Measurements from ENCODE around the gene FCRL6.

DNA sequence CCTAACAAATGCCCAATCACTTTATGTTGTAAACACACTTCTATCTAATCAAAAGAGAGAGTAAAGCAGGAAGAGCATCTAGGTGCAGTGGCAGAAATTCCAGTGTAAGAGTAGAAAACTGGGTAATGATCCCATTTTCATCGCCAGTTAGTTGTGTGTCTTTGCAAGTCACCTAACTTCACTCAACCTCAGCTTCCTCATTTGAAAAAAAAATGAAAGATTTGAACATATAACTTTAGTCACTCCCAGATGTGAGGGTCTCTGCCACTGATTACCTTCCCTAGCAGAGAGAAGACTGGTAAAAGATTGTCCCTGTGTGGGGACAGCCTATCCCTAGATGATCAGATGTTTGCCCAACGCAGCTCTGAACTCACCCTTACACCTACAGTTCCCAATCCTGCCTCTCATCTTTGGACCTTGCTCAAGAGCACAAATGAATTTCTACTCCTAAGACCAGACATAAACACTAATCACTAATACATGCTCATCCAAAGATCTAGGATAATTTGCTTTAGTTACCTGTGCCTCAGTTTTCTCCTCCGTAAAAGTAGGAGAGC is 46.6 kb upstream of the FCRL6 start:
- TF ChIP-seq, protein P1, sequence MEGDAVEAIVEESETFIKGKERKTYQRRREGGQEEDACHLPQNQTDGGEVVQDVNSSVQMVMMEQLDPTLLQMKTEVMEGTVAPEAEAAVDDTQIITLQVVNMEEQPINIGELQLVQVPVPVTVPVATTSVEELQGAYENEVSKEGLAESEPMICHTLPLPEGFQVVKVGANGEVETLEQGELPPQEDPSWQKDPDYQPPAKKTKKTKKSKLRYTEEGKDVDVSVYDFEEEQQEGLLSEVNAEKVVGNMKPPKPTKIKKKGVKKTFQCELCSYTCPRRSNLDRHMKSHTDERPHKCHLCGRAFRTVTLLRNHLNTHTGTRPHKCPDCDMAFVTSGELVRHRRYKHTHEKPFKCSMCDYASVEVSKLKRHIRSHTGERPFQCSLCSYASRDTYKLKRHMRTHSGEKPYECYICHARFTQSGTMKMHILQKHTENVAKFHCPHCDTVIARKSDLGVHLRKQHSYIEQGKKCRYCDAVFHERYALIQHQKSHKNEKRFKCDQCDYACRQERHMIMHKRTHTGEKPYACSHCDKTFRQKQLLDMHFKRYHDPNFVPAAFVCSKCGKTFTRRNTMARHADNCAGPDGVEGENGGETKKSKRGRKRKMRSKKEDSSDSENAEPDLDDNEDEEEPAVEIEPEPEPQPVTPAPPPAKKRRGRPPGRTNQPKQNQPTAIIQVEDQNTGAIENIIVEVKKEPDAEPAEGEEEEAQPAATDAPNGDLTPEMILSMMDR (IDR thresholded peaks at IDR 0.05; ENCODE audit: insufficient read depth, low read length, poor library complexity, severe bottlenecking) = no peak
- TF ChIP-seq EZH2phosphoT487 (conservative IDR thresholded peaks at IDR 0.05; ENCODE audit: low read length) = no peak
